ENCODE data around the gene CDH20. TPM values are rescaled to one million over a fixed set of nuclear protein-coding genes. Genes with fewer than 3 reads are reported as not detected.

Gene CDH20
- polyA plus RNA-seq, 2 of the 4 experiments (the other 2 are of a cell fraction): not detected

DNA sequence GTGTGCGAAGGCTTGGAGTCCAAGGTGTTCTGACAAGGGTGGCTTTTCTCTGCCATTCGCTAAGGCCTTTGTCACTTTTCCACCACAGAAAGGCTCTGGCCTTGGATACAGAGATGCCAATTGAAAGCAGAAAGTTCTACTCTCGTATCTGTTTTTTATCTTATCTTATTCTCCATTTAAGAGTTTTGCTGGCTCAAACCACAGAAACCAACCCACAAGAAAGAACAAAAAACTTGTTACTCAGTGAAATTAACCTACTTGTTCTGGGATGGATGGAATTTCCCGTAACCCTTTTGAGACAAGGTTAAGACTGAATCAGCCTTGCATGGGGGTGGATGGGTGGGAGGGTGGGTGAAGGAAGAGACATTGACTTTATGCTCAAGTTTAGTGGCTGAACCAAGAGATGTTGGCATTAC is 221.7 kb downstream of the CDH20 start (continued):
- TF ChIP-seq, protein P1, sequence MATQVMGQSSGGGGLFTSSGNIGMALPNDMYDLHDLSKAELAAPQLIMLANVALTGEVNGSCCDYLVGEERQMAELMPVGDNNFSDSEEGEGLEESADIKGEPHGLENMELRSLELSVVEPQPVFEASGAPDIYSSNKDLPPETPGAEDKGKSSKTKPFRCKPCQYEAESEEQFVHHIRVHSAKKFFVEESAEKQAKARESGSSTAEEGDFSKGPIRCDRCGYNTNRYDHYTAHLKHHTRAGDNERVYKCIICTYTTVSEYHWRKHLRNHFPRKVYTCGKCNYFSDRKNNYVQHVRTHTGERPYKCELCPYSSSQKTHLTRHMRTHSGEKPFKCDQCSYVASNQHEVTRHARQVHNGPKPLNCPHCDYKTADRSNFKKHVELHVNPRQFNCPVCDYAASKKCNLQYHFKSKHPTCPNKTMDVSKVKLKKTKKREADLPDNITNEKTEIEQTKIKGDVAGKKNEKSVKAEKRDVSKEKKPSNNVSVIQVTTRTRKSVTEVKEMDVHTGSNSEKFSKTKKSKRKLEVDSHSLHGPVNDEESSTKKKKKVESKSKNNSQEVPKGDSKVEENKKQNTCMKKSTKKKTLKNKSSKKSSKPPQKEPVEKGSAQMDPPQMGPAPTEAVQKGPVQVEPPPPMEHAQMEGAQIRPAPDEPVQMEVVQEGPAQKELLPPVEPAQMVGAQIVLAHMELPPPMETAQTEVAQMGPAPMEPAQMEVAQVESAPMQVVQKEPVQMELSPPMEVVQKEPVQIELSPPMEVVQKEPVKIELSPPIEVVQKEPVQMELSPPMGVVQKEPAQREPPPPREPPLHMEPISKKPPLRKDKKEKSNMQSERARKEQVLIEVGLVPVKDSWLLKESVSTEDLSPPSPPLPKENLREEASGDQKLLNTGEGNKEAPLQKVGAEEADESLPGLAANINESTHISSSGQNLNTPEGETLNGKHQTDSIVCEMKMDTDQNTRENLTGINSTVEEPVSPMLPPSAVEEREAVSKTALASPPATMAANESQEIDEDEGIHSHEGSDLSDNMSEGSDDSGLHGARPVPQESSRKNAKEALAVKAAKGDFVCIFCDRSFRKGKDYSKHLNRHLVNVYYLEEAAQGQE (IDR thresholded peaks at IDR 0.05): no peak
- TF ChIP-seq PHF8 (IDR thresholded peaks at IDR 0.05; ENCODE audit: borderline replicate concordance, low read depth) (no peak), NFE2L2 (conservative IDR thresholded peaks at IDR 0.05; ENCODE audit: low read length) (no peak), FOSL2 (IDR thresholded peaks at IDR 0.05) (no peak), FOSL2 (CRISPR knock-in tag; IDR thresholded peaks at IDR 0.05) (no peak), ZNF302 (CRISPR knock-in tag; IDR thresholded peaks at IDR 0.05) (no peak), EHF (CRISPR knock-in tag; IDR thresholded peaks at IDR 0.05) (no peak), ZSCAN20 (CRISPR knock-in tag; IDR thresholded peaks at IDR 0.05) (no peak), RFX5 (IDR thresholded peaks at IDR 0.05) (no peak)
- TF ChIP-seq, protein P2, sequence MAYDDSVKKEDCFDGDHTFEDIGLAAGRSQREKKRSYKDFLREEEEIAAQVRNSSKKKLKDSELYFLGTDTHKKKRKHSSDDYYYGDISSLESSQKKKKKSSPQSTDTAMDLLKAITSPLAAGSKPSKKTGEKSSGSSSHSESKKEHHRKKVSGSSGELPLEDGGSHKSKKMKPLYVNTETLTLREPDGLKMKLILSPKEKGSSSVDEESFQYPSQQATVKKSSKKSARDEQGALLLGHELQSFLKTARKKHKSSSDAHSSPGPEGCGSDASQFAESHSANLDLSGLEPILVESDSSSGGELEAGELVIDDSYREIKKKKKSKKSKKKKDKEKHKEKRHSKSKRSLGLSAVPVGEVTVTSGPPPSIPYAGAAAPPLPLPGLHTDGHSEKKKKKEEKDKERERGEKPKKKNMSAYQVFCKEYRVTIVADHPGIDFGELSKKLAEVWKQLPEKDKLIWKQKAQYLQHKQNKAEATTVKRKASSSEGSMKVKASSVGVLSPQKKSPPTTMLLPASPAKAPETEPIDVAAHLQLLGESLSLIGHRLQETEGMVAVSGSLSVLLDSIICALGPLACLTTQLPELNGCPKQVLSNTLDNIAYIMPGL (CRISPR knock-in tag; IDR thresholded peaks at IDR 0.05; ENCODE audit: borderline replicate concordance): no peak
- TF ChIP-seq, protein P3, sequence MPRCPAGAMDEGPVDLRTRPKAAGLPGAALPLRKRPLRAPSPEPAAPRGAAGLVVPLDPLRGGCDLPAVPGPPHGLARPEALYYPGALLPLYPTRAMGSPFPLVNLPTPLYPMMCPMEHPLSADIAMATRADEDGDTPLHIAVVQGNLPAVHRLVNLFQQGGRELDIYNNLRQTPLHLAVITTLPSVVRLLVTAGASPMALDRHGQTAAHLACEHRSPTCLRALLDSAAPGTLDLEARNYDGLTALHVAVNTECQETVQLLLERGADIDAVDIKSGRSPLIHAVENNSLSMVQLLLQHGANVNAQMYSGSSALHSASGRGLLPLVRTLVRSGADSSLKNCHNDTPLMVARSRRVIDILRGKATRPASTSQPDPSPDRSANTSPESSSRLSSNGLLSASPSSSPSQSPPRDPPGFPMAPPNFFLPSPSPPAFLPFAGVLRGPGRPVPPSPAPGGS (IDR thresholded peaks at IDR 0.05): no peak

DNA sequence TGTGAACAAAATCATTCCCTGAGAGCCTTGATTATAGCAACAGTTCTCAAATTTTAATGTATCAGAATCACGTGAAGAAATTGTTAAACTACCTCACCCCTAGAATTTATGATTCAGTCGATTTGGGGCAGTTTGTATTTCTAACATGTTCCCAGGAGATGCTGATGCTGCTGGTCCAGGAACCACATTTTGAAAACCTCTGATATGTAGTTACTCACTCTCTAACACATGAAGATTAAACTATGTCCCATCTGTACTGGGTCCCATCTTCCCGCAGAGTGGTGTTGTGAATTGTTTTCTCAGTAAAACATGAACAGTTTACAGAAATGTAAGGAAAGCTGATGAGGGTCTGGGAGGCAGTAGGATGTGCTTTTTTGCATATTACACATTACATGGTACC is 223.1 kb downstream of the CDH20 start:
- FAIRE-seq (no peak), ATAC-seq (no peak), DNase-seq (ENCODE audit: low read depth in 1 of 2, low spot score in 1 of 2) (no peak)
- POLR2A ChIA-PET: no interaction called here
- Histone ChIP-seq H3K9me3 (no peaks in the 10 kb centered on the region), H3K4me2 (no peak overlapping the region), H3K4me3 (no peak overlapping the region), H3K4me1 (no peaks in the 10 kb centered on the region), H3K27ac (no peak overlapping the region)
- WGBS (ENCODE audit: missing lambda C conversion rate): 4% methylated on average over 3 of the region's 3 CpGs
- CTCF ChIA-PET: no interaction called here
- TF ChIP-seq CBX8 (IDR thresholded peaks at IDR 0.05) (no peak), BHLHE40 (IDR thresholded peaks at IDR 0.05; ENCODE audit: low read depth, low read length) (no peak), SREBF2 (IDR thresholded peaks at IDR 0.05) (no peak), ZSCAN20 (CRISPR knock-in tag; IDR thresholded peaks at IDR 0.05) (no peak), KDM5A (IDR thresholded peaks at IDR 0.05) (no peak), JUN (IDR thresholded peaks at IDR 0.05) (no peak), RARB (CRISPR knock-in tag; IDR thresholded peaks at IDR 0.05) (no peak)
- TF ChIP-seq, protein P4, sequence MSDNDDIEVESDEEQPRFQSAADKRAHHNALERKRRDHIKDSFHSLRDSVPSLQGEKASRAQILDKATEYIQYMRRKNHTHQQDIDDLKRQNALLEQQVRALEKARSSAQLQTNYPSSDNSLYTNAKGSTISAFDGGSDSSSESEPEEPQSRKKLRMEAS (IDR thresholded peaks at IDR 0.05): no peak

DNA sequence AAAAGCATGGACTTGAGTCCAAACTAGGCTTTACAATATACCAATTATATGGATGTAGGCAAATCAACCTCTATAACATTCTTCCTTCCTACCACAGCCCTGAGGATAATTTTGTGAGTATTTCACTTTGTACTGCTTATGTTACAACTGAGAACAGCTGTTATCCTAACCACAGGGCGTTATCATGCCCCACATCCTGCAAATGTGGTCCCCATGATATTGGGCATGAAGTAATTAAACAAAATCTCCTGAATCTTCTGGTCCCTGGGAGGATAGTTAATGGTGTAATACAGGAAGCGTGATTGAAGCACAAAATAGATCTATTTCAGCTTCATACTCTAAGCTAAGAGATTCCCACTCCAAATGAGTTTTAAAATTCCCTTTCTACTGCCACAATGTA is 223.6 kb downstream of the CDH20 start:
- H3K4me1 ChIP-seq: no peaks in the 10 kb centered on the region
- no peak overlapping the region for H3K27ac ChIP-seq
- FAIRE-seq: no peak
- ATAC-seq: no peak
- TF ChIP-seq SREBF2 (IDR thresholded peaks at IDR 0.05): no peak
- no peak for TF ChIP-seq MYC (IDR thresholded peaks at IDR 0.05; ENCODE audit: borderline replicate concordance, low read length)
- TF ChIP-seq FOSL2 (IDR thresholded peaks at IDR 0.05): no peak
- TF ChIP-seq FOSL2 (CRISPR knock-in tag; IDR thresholded peaks at IDR 0.05): no peak
- no peak for TF ChIP-seq EHF (CRISPR knock-in tag; IDR thresholded peaks at IDR 0.05)
- TF ChIP-seq CHD4 (IDR thresholded peaks at IDR 0.05; ENCODE audit: borderline replicate concordance): no peak
- no peak for TF ChIP-seq ZNF302 (CRISPR knock-in tag; IDR thresholded peaks at IDR 0.05)
- no peak for TF ChIP-seq RARB (CRISPR knock-in tag; IDR thresholded peaks at IDR 0.05)
- TF ChIP-seq NPAS2 (CRISPR knock-in tag; IDR thresholded peaks at IDR 0.05; ENCODE audit: borderline replicate concordance): no peak
- TF ChIP-seq RAD21 (conservative IDR thresholded peaks at IDR 0.05 in 1 of 2, IDR thresholded peaks at IDR 0.05 in 1 of 2): no peak
- no peak for TF ChIP-seq PHF8 (IDR thresholded peaks at IDR 0.05; ENCODE audit: borderline replicate concordance, low read depth)
- TF ChIP-seq POLR2AphosphoS2 (conservative IDR thresholded peaks at IDR 0.05; ENCODE audit: low read length): no peak
- TF ChIP-seq, protein P5, sequence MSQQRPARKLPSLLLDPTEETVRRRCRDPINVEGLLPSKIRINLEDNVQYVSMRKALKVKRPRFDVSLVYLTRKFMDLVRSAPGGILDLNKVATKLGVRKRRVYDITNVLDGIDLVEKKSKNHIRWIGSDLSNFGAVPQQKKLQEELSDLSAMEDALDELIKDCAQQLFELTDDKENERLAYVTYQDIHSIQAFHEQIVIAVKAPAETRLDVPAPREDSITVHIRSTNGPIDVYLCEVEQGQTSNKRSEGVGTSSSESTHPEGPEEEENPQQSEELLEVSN (IDR thresholded peaks at IDR 0.05; ENCODE audit: borderline replicate concordance, low read depth): no peak
- TF ChIP-seq HEYL (CRISPR knock-in tag; IDR thresholded peaks at IDR 0.05): no peak
- no peak for TF ChIP-seq NFE2L2 (conservative IDR thresholded peaks at IDR 0.05; ENCODE audit: low read length)
- TF ChIP-seq KDM5A (IDR thresholded peaks at IDR 0.05): no peak
- no peak for TF ChIP-seq JUNB (IDR thresholded peaks at IDR 0.05)
- no peak for TF ChIP-seq RCOR1 (IDR thresholded peaks at IDR 0.05; ENCODE audit: low read depth, low read length)
- H3K4me3 ChIP-seq: no peak overlapping the region
- H3K4me2 ChIP-seq: no peak overlapping the region
- CTCF ChIA-PET: no interaction called here
- DNase-seq (ENCODE audit: low read depth in 1 of 2, low spot score in 1 of 2): no peak
- no peaks in the 10 kb centered on the region for H3K9me3 ChIP-seq
- POLR2A ChIA-PET: no interaction called here
- WGBS (ENCODE audit: missing lambda C conversion rate): 3% methylated on average over 2 of the region's 2 CpGs

Measured in A549 (cell line).